MM.1S (cell line): ENCODE results near the gene PMVK.

ENCODE experiments used
- CTCF ChIP-seq: fragments of 300-600 bp; sonication (generic); IDR thresholded peaks from 2 replicates; pipeline ENCODE4 v1.5.1; 2016; ENCODE audit warnings: antibody characterized with exemption, low read length, mixed read lengths
- EZH2 ChIP-seq: fragments of 300-600 bp; sonication (generic); optimal IDR thresholded peaks from 2 replicates; pipeline ENCODE3; 2017; ENCODE audit warnings: low read depth, mild to moderate bottlenecking, antibody characterized with exemption, low read length, mixed read lengths
- EZH2phosphoT487 ChIP-seq: fragments of 300-600 bp; sonication (generic); IDR thresholded peaks from 2 replicates; pipeline ENCODE4 v1.6.1; 2018; ENCODE audit warnings: antibody characterized with exemption, low read length

GRCh38 chr1:154955039-154955717 is 18.7 kb upstream of the PMVK start:
- no peak for TF ChIP-seq CTCF
- no peak for TF ChIP-seq EZH2
- no peak for TF ChIP-seq EZH2phosphoT487
